ENCODE results near the gene ELP6.

The ELP6 gene

GRCh38 chr3:47456984-47457383 lies 56.5 kb downstream of the ELP6 start:
- TF ChIP-seq POLR2AphosphoS5 (IDR thresholded peaks at IDR 0.05; ENCODE audit: low read depth, low read length) (no peak), REST (IDR thresholded peaks at IDR 0.05; ENCODE audit: insufficient read depth in 1 of 2, low read depth in 2 of 2, low read length in 2 of 2) (no peak)

GRCh38 chr3:47455806-47456452 lies 57.6 kb downstream of the ELP6 start:
- TF ChIP-seq SIN3A (IDR thresholded peaks at IDR 0.05; ENCODE audit: borderline replicate concordance, insufficient read depth, low read length) = no peak
- no peak for TF ChIP-seq FOXP2 (optimal IDR thresholded peaks at IDR 0.05; ENCODE audit: borderline replicate concordance, extremely low read depth, extremely low read length, insufficient read depth)
- TF ChIP-seq TAF1 (IDR thresholded peaks at IDR 0.05; ENCODE audit: borderline replicate concordance, insufficient read depth, low read length) = no peak

GRCh38 chr3:47452453-47453215 lies 60.9 kb downstream of the ELP6 start:
- TF ChIP-seq FOXP2 (optimal IDR thresholded peaks at IDR 0.05; ENCODE audit: borderline replicate concordance, extremely low read depth, extremely low read length, insufficient read depth) (no peak), POLR2AphosphoS5 (IDR thresholded peaks at IDR 0.05; ENCODE audit: low read depth, low read length) (no peak), TAF1 (IDR thresholded peaks at IDR 0.05; ENCODE audit: borderline replicate concordance, insufficient read depth, low read length) (no peak), SIN3A (IDR thresholded peaks at IDR 0.05; ENCODE audit: borderline replicate concordance, insufficient read depth, low read length) (no peak), REST (IDR thresholded peaks at IDR 0.05; ENCODE audit: insufficient read depth in 1 of 2, low read depth in 2 of 2, low read length in 2 of 2) (no peak)

All from PFSK-1 (cell line).